ENCODE results near the gene RPL15.
A peak's percentile ranks its signal among the peaks of the same experiment; 100 is the strongest.
"Not testable (repeated sequence)": the region's sequence is repeated elsewhere in the genome, so short reads cannot be mapped to it uniquely, and the experiment has no call there.

Gene RPL15

GRCh38 chr3:23916886-23917678, at the start of gene RPL15, which contains the start of gene NKIRAS1:
TSS of gene RPL15 (plus strand) at chr3:23917132. CDS start at chr3:23917860, 728 bp downstream.
TSS of gene NKIRAS1 (minus strand) at chr3:23916990. CDS start at chr3:23910904, 6,086 bp downstream.
- peak; percentile 99 for DNase-seq (ENCODE audit: low read depth)
- TF ChIP-seq CTCF (IDR thresholded peaks at IDR 0.05; ENCODE audit: insufficient read depth, low read depth, low read length, missing control alignments) = peak; percentile 18
- peak within 1 kb of the TSS; percentile 75 for H3K4me3 ChIP-seq (ENCODE audit: low read depth, low read length)

- peak; percentile 26 for DNase-seq (ENCODE audit: low read depth)
- no peak overlapping the region for H3K4me3 ChIP-seq (ENCODE audit: low read depth, low read length)
- peak; percentile 8 for TF ChIP-seq CTCF (IDR thresholded peaks at IDR 0.05; ENCODE audit: insufficient read depth, low read depth, low read length, missing control alignments)
Measured at GRCh38 chr3:23867400-23867799, 49.5 kb upstream of the RPL15 start.

GRCh38 chr3:23867838-23868237, 49.1 kb upstream of the RPL15 start:
- no peak overlapping the region for H3K4me3 ChIP-seq (ENCODE audit: low read depth, low read length)
- no peak for DNase-seq (ENCODE audit: low read depth)
- TF ChIP-seq CTCF (IDR thresholded peaks at IDR 0.05; ENCODE audit: insufficient read depth, low read depth, low read length, missing control alignments) = no peak

- no peak for TF ChIP-seq CTCF (IDR thresholded peaks at IDR 0.05; ENCODE audit: insufficient read depth, low read depth, low read length, missing control alignments)
- no peak overlapping the region for H3K4me3 ChIP-seq (ENCODE audit: low read depth, low read length)
- DNase-seq (ENCODE audit: low read depth) = no peak
Measured at GRCh38 chr3:23869977-23870662, 46.8 kb upstream of the RPL15 start.

- not testable (repeated sequence) for H3K4me3 ChIP-seq (ENCODE audit: low read depth, low read length); DNase-seq (ENCODE audit: low read depth)
Measured at GRCh38 chr3:23870663-23871043, 46.3 kb upstream of the RPL15 start.

GRCh38 chr3:23871361-23871760, 45.6 kb upstream of the RPL15 start:
- H3K4me3 ChIP-seq (ENCODE audit: low read depth, low read length); DNase-seq (ENCODE audit: low read depth): not testable (repeated sequence)

GRCh38 chr3:23872330-23872729, 44.6 kb upstream of the RPL15 start:
- TF ChIP-seq CTCF (IDR thresholded peaks at IDR 0.05; ENCODE audit: insufficient read depth, low read depth, low read length, missing control alignments) = no peak
- no peak overlapping the region for H3K4me3 ChIP-seq (ENCODE audit: low read depth, low read length)
- DNase-seq (ENCODE audit: low read depth) = no peak

GRCh38 chr3:23873941-23874340, 43.0 kb upstream of the RPL15 start:
- no peak for TF ChIP-seq CTCF (IDR thresholded peaks at IDR 0.05; ENCODE audit: insufficient read depth, low read depth, low read length, missing control alignments)
- no peak overlapping the region for H3K4me3 ChIP-seq (ENCODE audit: low read depth, low read length)
- no peak for DNase-seq (ENCODE audit: low read depth)
